Smooth muscle cell (in vitro differentiated cells): ENCODE results near the gene PTDSS2. TPM values are rescaled to one million over a fixed set of nuclear protein-coding genes. Genes with fewer than 3 reads are reported as not detected.

ENCODE experiments used
- DNase-seq: peaks from one replicate; lab custom pipeline; 2025; ENCODE audit not compliant: unreplicated experiment; lab: John Stamatoyannopoulos, UW
- H2AFZ ChIP-seq: fragments of 200-600 bp; sonication (generic); 2 replicates; pipeline ENCODE4 v1.6.0; 2016; ENCODE audit warnings: antibody characterized with exemption, low read depth, mild to moderate bottlenecking
- H3F3A ChIP-seq: fragments of 200-600 bp; sonication (generic); 2 replicates; pipeline ENCODE4 v1.6.0; 2017; ENCODE audit warnings: antibody characterized with exemption, low read depth
- H3K27ac ChIP-seq: fragments of 200-600 bp; sonication (generic); 2 replicates; pipeline ENCODE4 v1.5.1; 2016; ENCODE audit warnings: low read depth, mild to moderate bottlenecking
- H3K27me3 ChIP-seq: fragments of 200-600 bp; sonication (generic); 2 replicates; pipeline ENCODE4 v1.6.1; 2016; ENCODE audit warnings: low read depth, mild to moderate bottlenecking
- H3K36me3 ChIP-seq: fragments of 200-600 bp; sonication (generic); 2 replicates; pipeline ENCODE4 v1.5.1; 2016; ENCODE audit warnings: low read depth
- H3K4me1 ChIP-seq: fragments of 200-600 bp; sonication (generic); 2 replicates; pipeline ENCODE4 v1.5.1; 2016; ENCODE audit warnings: low read depth
- H3K4me2 ChIP-seq: fragments of 200-600 bp; sonication (generic); 2 replicates; pipeline ENCODE4 v1.6.0; 2016; ENCODE audit warnings: mild to moderate bottlenecking
- H3K4me3 ChIP-seq: fragments of 200-600 bp; sonication (generic); 2 replicates; pipeline ENCODE4 v1.5.1; 2016; ENCODE audit warnings: mild to moderate bottlenecking
- H3K79me2 ChIP-seq: fragments of 200-600 bp; sonication (generic); 2 replicates; pipeline ENCODE4 v1.6.0; 2016; ENCODE audit warnings: low read depth, mild to moderate bottlenecking
- H3K9ac ChIP-seq: fragments of 200-600 bp; sonication (generic); 2 replicates; pipeline ENCODE4 v1.6.0; 2016; ENCODE audit warnings: low read depth
- H3K9me3 ChIP-seq: fragments of 200-600 bp; sonication (generic); replicated peaks from 2 replicates; pipeline ENCODE4 v1.5.1; 2016; ENCODE audit warnings: low read depth
- H4K20me1 ChIP-seq: fragments of 200-600 bp; sonication (generic); 2 replicates; pipeline ENCODE4 v1.6.0; 2016; ENCODE audit warnings: low read depth
- CTCF ChIP-seq: fragments of 200-600 bp; sonication (generic); IDR thresholded peaks from 2 replicates; pipeline ENCODE4 v1.5.1; 2017; ENCODE audit warnings: borderline replicate concordance, mild to moderate bottlenecking, antibody characterized with exemption; ENCODE audit not compliant: insufficient read depth, poor library complexity, severe bottlenecking
- WGBS: methylation state at CpG from one replicate; pipeline ENCODE4 v1.1.7; 2016; ENCODE audit warnings: low lambda C conversion rate; 5-methylcytosine and 5-hydroxymethylcytosine counted together
- polyA plus RNA-seq: library from polyadenylated mRNA; unstranded; fragments of >200 nt; fragmentation: Nextera tagmentation; extraction: Ambion mirVana; gene quantifications from 2 replicates; pipeline ENCODE4 v1.2.1, GENCODE V29; 2016
- total RNA-seq: library from RNA; depleted of rRNA; stranded (reverse); fragments of >200 nt; gene quantifications from 2 replicates; pipeline ENCODE4 v1.2.3, GENCODE V29; 2014

Gene PTDSS2
- total and polyA plus RNA-seq, 2 experiments from 2014 or later, result 15.2 to 25.2 TPM

GRCh38 chr11:518463-519202 is 68.6 kb downstream of the PTDSS2 start:
- Histone ChIP-seq H2AFZ (no peak overlapping the region), H4K20me1 (no peaks in the 10 kb centered on the region), H3K79me2 (no peaks in the 10 kb centered on the region), H3K4me3 (peak overlapping the region; percentile 14), H3K4me2 (peak overlapping the region; percentile 62), H3K9ac (no peak overlapping the region), H3K9me3 (no peaks in the 10 kb centered on the region), H3K4me1 (no peaks in the 10 kb centered on the region), H3F3A (peaks cover 4% of the 10 kb centered on the region), H3K27ac (peak overlapping the region; percentile 79), H3K27me3 (no peaks in the 10 kb centered on the region), H3K36me3 (no peaks in the 10 kb centered on the region)
- DNase-seq, result no peak
- peak; percentile 100 for TF ChIP-seq CTCF
- WGBS, result 17% methylated on average over 57 of the region's 74 CpGs

- DNase-seq, result no peak
- Histone ChIP-seq H4K20me1 (no peaks in the 10 kb centered on the region), H3F3A (peaks cover 4% of the 10 kb centered on the region), H3K27ac (no peak overlapping the region), H3K9ac (no peak overlapping the region), H3K27me3 (no peaks in the 10 kb centered on the region), H2AFZ (no peak overlapping the region), H3K36me3 (no peaks in the 10 kb centered on the region), H3K9me3 (no peaks in the 10 kb centered on the region), H3K4me3 (no peak overlapping the region), H3K4me1 (no peaks in the 10 kb centered on the region), H3K4me2 (no peak overlapping the region), H3K79me2 (no peaks in the 10 kb centered on the region)
- TF ChIP-seq CTCF, result no peak
- 93% methylated on average over 39 of the region's 39 CpGs for WGBS
These were observed 70.5 kb downstream of the PTDSS2 start for GRCh38 chr11:520428-521176.

DNA sequence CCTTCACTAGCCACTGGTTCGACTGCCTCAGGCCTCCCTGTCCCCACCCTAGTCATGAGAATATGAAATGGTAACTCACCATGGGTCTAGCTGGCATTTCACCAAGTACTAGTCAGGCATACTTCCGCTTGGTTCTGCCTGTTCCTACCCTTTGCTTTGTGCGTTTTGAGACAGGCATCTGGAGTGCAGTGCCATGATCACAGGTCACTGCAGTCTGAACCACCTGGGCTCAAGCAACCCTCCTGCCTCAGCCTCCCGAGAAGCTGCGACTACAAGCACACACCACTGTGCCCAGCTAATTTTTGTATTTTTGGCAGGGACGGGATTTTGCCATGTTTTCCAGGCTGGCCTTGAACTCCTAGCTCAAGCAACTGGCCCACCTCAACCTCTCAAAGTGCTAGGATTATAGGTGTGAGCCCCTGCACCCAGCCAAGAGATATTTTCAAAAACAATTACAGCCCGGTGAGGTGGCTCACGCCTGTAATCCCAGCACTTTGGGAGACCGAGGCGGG is 71.2 kb downstream of the PTDSS2 start:
- no peak for DNase-seq
- H3K27ac ChIP-seq, result no peak overlapping the region
- no peaks in the 10 kb centered on the region for H4K20me1 ChIP-seq
- H3K9ac ChIP-seq, result no peak overlapping the region
- TF ChIP-seq CTCF, result no peak
- H3K36me3 ChIP-seq, result no peaks in the 10 kb centered on the region
- H3K4me1 ChIP-seq, result no peaks in the 10 kb centered on the region
- H3F3A ChIP-seq, result peaks cover 2% of the 10 kb centered on the region
- no peaks in the 10 kb centered on the region for H3K79me2 ChIP-seq
- H3K27me3 ChIP-seq, result no peaks in the 10 kb centered on the region
- no peak overlapping the region for H3K4me2 ChIP-seq
- no peak overlapping the region for H2AFZ ChIP-seq
- H3K9me3 ChIP-seq, result no peaks in the 10 kb centered on the region
- WGBS, result 95% methylated on average over 10 of the region's 10 CpGs
- H3K4me3 ChIP-seq, result no peak overlapping the region
